ENCODE results near the gene DCBLD1.

DNA sequence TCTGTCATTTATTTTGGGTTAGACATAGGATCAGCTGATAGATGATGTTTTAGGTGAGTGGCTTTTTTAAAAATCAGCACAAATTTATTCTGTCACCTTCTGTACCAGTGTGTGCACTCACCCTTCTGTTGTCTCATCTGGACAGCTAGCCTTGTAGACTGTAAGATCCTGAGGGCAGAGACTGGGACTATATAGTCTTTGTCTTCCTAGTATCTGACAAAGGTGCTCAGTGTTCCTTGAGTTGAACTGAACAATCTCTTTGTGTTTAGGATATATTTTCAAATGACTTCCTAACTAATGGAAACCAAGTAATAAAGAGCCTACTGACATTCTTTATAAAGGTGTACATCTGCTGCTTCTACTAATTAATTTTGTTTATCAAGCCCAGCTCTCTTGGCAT lies 3.0 kb downstream of the DCBLD1 start:
- TF ChIP-seq, protein P1, sequence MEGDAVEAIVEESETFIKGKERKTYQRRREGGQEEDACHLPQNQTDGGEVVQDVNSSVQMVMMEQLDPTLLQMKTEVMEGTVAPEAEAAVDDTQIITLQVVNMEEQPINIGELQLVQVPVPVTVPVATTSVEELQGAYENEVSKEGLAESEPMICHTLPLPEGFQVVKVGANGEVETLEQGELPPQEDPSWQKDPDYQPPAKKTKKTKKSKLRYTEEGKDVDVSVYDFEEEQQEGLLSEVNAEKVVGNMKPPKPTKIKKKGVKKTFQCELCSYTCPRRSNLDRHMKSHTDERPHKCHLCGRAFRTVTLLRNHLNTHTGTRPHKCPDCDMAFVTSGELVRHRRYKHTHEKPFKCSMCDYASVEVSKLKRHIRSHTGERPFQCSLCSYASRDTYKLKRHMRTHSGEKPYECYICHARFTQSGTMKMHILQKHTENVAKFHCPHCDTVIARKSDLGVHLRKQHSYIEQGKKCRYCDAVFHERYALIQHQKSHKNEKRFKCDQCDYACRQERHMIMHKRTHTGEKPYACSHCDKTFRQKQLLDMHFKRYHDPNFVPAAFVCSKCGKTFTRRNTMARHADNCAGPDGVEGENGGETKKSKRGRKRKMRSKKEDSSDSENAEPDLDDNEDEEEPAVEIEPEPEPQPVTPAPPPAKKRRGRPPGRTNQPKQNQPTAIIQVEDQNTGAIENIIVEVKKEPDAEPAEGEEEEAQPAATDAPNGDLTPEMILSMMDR (IDR thresholded peaks at IDR 0.05) = no peak
- TF ChIP-seq POLR2A (IDR thresholded peaks at IDR 0.05) = no peak
